ENCODE results near the gene TMEM243. TPM values are rescaled to one million over a fixed set of nuclear protein-coding genes. Genes with fewer than 3 reads are reported as not detected.

Gene TMEM243
- total RNA-seq, 2 donors from 2014 or later: 58.8 to 70.8 TPM

Other genes starting within 250 kb of the TMEM243 start
- 1 to 10 TPM; 3.0 to 3.7 TPM for gene ELAPOR2, start 160.1 kb downstream of the TMEM243 start, total RNA-seq
- gene DMTF1, start 67.3 kb downstream of the TMEM243 start, total RNA-seq: 100 to 1,000 TPM in 1 of 2 donors, 10 to 100 TPM in 1; 90.4 to 114 TPM
- gene CROT, start 125.9 kb upstream of the TMEM243 start, total RNA-seq: 1 to 10 TPM; 9.2 to 9.3 TPM